ENCODE results near the gene KMT2D.

GRCh38 chr12:49057888-49058287, 2.7 kb downstream of the KMT2D start:
- TF ChIP-seq CTCF (IDR thresholded peaks at IDR 0.05; ENCODE audit: low read length) (no peak), EZH2 (IDR thresholded peaks at IDR 0.05; ENCODE audit: borderline replicate concordance, low read length) (no peak)
